ENCODE data around the gene PHYH. TPM values are rescaled to one million over a fixed set of nuclear protein-coding genes. Genes with fewer than 3 reads are reported as not detected.
"Not testable (repeated sequence)": the region's sequence is repeated elsewhere in the genome, so short reads cannot be mapped to it uniquely, and the experiment has no call there.

The PHYH gene
- total RNA-seq, 2 experiments from 2014 or later, result 14.6 to 16.3 TPM

DNA sequence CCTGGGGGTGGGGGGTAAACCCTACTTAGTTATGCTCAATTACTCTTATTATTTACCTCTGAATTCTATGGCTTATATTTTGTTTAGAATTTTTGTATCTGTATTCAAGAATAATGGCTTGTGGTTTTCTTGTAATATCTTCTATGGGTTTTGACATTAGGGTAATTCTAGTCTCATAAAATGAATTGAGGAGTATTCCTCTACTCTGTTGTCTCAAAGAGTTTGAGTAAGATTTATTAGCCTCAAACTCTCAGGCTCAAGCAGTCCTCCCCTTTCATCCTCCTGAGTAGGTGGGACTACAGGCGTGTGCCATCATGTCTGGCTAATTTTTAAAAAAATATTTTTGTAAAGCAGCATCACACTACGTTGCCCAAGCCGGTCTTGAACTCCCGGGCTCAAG, 46.1 kb downstream of the PHYH start:
- Mint-ChIP-seq H3K36me3 (ENCODE audit: low read depth) (no peaks in the 10 kb centered on the region), H3K4me3 (no peak overlapping the region), H3K4me1 (ENCODE audit: low read depth) (no peaks in the 10 kb centered on the region), H3K27ac (no peak overlapping the region), H3K9me3 (no peaks in the 10 kb centered on the region), H3K27me3 (no peaks in the 10 kb centered on the region)
- ChIA-PET POLR2A (no interaction called here), CTCF (no interaction called here)
- ATAC-seq, result no peak
- no peak for DNase-seq
- TF ChIP-seq, protein P1, sequence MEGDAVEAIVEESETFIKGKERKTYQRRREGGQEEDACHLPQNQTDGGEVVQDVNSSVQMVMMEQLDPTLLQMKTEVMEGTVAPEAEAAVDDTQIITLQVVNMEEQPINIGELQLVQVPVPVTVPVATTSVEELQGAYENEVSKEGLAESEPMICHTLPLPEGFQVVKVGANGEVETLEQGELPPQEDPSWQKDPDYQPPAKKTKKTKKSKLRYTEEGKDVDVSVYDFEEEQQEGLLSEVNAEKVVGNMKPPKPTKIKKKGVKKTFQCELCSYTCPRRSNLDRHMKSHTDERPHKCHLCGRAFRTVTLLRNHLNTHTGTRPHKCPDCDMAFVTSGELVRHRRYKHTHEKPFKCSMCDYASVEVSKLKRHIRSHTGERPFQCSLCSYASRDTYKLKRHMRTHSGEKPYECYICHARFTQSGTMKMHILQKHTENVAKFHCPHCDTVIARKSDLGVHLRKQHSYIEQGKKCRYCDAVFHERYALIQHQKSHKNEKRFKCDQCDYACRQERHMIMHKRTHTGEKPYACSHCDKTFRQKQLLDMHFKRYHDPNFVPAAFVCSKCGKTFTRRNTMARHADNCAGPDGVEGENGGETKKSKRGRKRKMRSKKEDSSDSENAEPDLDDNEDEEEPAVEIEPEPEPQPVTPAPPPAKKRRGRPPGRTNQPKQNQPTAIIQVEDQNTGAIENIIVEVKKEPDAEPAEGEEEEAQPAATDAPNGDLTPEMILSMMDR (IDR thresholded peaks at IDR 0.05), result no peak
- intact Hi-C loops (cut with micrococcal nuclease), result no loop called here

DNA sequence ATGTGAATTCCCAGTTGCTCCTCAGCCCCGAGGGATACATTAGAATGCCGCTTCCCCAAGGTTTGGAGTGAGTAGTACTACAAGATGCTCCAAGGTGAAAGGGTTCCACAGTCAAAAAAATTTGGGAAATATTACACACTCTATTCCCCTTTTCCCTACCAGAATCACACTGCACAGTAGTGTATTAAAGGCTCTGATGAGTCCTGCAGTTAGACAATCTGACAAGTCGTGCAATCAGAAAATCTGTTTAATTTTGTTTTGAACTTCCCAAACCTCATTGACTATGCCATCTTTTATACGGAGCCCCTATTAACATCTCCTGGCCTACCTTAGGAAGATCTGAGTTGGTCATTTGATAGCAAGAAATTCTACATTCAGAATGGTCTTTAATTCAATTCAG, 52.1 kb downstream of the PHYH start:
- Mint-ChIP-seq H3K36me3 (ENCODE audit: low read depth) (no peaks in the 10 kb centered on the region), H3K9me3 (no peaks in the 10 kb centered on the region), H3K4me1 (ENCODE audit: low read depth) (no peaks in the 10 kb centered on the region), H3K27ac (no peak overlapping the region), H3K27me3 (no peaks in the 10 kb centered on the region), H3K4me3 (no peak overlapping the region)
- ATAC-seq (no peak), DNase-seq (no peak)
- intact Hi-C loops (cut with micrococcal nuclease), result no loop called here
- TF ChIP-seq, protein P1 (IDR thresholded peaks at IDR 0.05), result no peak
- POLR2A ChIA-PET, result no interaction called here
- CTCF ChIA-PET, result no interaction called here

DNA sequence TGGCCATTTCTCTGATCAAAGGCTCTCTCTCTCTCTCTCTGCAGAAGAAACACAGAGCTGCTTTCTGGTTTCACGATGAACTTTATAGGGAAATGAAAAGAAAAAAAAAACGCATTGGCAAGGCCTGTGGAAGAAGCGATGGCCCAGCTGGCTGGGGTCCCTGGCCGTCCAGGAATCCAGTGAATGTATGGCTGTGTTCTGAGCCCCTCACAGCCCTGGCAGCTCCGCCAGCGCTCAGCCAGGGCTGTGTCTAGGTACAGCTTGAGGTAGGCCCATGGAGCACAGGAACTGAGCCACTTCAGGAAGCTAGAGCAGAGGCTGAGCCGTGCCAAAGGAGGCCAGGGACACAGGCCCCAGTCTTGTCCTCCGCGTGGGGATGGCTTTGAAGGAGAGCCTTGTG, 52.6 kb downstream of the PHYH start:
- CTCF ChIA-PET, result no interaction called here
- intact Hi-C loops (cut with micrococcal nuclease), result no loop called here

DNA sequence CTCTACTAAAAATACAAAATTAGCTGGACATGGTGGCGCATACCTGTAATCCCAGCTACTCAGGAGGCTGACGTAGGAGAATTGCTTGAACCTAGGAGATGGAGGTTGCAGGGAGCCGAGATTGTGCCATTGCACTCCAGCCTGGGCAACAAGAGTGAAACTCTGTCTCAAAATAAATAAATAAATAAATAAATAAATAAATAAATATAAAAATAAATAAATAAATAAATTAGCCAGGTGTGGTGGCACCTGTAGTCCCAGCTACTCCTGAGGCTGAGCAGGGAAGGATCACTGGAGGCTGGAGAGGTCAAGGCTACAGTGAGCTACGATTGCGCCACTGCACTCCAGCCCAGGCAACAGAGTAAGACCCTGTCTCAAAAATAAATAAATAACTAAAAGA, 57.6 kb downstream of the PHYH start:
- H3K27ac Mint-ChIP-seq; H3K36me3 Mint-ChIP-seq (ENCODE audit: low read depth); CTCF ChIA-PET; H3K4me3 Mint-ChIP-seq; H3K27me3 Mint-ChIP-seq; DNase-seq; POLR2A ChIA-PET; ATAC-seq; H3K4me1 Mint-ChIP-seq (ENCODE audit: low read depth); intact Hi-C loops (cut with micrococcal nuclease); H3K9me3 Mint-ChIP-seq: not testable (repeated sequence)

More for the DNA sequence above, 52.6 kb downstream of the PHYH start:
- Mint-ChIP-seq H3K27ac (no peak overlapping the region), H3K4me1 (ENCODE audit: low read depth) (no peaks in the 10 kb centered on the region), H3K27me3 (no peaks in the 10 kb centered on the region), H3K4me3 (no peak overlapping the region), H3K36me3 (ENCODE audit: low read depth) (no peaks in the 10 kb centered on the region), H3K9me3 (no peaks in the 10 kb centered on the region)
- ATAC-seq (no peak), DNase-seq (no peak)
- TF ChIP-seq, protein P1 (IDR thresholded peaks at IDR 0.05), result no peak
- POLR2A ChIA-PET, result no interaction called here

DNA sequence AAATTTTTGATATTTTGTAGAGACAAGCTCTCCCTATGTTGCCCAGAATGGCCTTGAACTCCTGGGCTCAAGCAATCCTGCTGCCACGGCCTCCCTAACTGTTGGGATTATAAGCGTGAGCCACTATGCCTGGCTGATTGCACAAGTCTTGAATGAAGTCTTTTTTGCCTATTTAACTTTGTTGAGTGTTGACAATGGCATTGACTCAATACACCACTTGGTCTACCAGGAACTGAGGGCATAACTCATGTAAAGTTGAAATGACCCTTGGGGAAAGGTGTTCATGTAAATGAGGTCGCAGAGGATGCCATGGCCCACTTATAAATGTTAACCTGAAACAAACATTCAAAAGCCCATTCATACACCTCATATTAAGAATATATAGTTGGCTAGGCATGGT, 58.3 kb downstream of the PHYH start:
- ATAC-seq, result no peak
- Mint-ChIP-seq H3K27me3 (no peaks in the 10 kb centered on the region), H3K27ac (no peak overlapping the region), H3K36me3 (ENCODE audit: low read depth) (no peaks in the 10 kb centered on the region), H3K4me3 (no peak overlapping the region), H3K4me1 (ENCODE audit: low read depth) (no peaks in the 10 kb centered on the region), H3K9me3 (no peaks in the 10 kb centered on the region)
- TF ChIP-seq, protein P1 (IDR thresholded peaks at IDR 0.05), result no peak
- ChIA-PET POLR2A (no interaction called here), CTCF (no interaction called here)
- intact Hi-C loops (cut with micrococcal nuclease), result no loop called here
- no peak for DNase-seq

DNA sequence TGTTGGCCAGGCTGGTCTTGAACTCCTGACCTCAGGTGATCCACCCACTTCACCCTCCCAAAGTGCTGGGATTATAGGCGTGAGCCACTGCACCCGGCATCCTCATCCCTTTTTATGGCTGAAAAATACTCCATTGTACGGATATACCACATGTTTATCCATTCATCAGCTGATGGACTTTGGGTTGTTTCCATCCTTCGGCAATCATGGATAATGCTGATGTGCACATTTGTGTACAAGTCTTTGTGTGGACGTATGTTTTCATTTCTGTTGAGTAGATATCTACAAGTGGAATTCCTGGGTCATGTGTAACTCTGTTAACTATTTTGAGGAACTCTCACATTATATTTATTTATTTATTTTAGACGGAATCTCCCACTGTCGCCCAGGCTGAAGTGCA, 59.9 kb downstream of the PHYH start:
- TF ChIP-seq, protein P1 (IDR thresholded peaks at IDR 0.05), result no peak
- no peaks in the 10 kb centered on the region for H3K27me3 Mint-ChIP-seq
- H3K36me3 Mint-ChIP-seq (ENCODE audit: low read depth), result no peaks in the 10 kb centered on the region
- no peaks in the 10 kb centered on the region for H3K4me1 Mint-ChIP-seq (ENCODE audit: low read depth)
- H3K9me3 Mint-ChIP-seq, result no peaks in the 10 kb centered on the region
- no peak overlapping the region for H3K4me3 Mint-ChIP-seq
- CTCF ChIA-PET, result no interaction called here
- POLR2A ChIA-PET, result no interaction called here
- ATAC-seq (no peak), DNase-seq (no peak)
- intact Hi-C loops (cut with micrococcal nuclease), result no loop called here
- no peak overlapping the region for H3K27ac Mint-ChIP-seq

Measured in activated CD8-positive, alpha-beta T cell treated with anti-CD3 and anti-CD28 coated beads for 36 hours (primary cell).